ENCODE measurements around the gene SPA17.
A peak's percentile ranks its signal among the peaks of the same experiment; 100 is the strongest.

Gene SPA17

DNA sequence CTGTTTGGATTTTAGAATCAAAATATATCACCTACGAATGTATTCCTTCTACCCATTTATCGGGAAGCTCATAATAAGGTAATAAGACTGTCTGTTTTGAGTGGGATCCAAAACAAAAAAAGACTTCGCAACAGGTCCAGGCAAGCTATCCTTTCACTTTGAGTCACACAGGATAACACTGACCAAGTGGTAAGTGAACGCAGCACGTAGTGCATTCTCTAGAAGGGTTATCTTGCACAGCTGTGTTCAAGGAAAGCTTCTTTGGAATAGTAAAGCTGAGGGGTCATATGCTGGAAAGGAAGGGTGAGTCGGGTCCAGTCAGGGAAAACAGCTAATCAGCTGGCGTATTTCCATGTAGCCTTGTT lies 43.7 kb downstream of the SPA17 start:
- no peak for DNase-seq (ENCODE audit: low read depth)
- no peak overlapping the region for H3K4me3 ChIP-seq (ENCODE audit: low read depth, low read length)
- TF ChIP-seq POLR2A (IDR thresholded peaks at IDR 0.05; ENCODE audit: extremely low read depth, insufficient read length), result no peak
- TF ChIP-seq MYC (IDR thresholded peaks at IDR 0.05; ENCODE audit: low read depth, low read length), result no peak
- TF ChIP-seq, protein P1, sequence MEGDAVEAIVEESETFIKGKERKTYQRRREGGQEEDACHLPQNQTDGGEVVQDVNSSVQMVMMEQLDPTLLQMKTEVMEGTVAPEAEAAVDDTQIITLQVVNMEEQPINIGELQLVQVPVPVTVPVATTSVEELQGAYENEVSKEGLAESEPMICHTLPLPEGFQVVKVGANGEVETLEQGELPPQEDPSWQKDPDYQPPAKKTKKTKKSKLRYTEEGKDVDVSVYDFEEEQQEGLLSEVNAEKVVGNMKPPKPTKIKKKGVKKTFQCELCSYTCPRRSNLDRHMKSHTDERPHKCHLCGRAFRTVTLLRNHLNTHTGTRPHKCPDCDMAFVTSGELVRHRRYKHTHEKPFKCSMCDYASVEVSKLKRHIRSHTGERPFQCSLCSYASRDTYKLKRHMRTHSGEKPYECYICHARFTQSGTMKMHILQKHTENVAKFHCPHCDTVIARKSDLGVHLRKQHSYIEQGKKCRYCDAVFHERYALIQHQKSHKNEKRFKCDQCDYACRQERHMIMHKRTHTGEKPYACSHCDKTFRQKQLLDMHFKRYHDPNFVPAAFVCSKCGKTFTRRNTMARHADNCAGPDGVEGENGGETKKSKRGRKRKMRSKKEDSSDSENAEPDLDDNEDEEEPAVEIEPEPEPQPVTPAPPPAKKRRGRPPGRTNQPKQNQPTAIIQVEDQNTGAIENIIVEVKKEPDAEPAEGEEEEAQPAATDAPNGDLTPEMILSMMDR (IDR thresholded peaks at IDR 0.05; ENCODE audit: low read depth, low read length), result no peak
- TF ChIP-seq, protein P2, sequence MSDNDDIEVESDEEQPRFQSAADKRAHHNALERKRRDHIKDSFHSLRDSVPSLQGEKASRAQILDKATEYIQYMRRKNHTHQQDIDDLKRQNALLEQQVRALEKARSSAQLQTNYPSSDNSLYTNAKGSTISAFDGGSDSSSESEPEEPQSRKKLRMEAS (IDR thresholded peaks at IDR 0.05; ENCODE audit: low read depth, low read length), result no peak

DNA sequence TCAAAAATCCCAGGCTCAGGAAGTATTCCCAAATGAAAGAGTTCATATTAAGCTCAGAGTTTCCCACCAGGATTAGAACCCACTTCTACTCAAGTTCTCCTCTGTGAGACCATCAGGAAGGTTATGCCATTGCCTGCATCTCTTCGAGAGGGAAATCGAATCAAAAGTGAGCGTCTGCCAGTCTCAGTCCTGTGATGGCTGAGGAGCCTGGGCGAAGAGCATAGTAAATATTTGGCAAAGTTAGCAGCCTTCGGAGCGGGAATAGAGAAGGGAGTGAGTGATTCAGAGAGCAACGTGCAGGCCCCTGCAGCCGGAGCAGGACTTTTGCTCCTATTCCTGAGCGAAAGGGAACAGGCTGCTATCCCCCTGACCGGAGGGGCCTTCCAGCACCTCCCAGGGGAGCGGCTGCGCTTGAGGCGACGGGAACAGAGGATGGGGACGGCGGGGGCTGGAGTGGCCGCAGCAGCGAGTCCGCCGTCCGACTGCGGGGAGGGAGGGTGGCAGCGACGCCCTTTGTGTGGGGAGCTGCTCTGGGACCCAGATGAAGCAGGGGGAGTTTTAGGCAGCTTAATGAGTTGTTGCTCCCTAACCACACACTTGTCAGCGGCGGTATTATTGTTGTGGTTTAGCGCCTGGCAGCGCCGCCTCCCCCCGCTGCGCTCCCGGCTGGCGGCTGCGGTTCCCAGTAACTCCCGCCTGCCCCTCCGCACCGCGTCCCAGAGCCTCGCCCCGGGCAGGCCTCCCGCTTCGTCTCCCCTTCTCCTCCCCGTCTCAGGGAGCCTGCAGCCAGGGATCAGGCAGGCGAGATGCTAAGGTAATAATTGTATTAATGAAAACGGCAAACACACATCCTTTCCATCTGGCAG lies 44.3 kb downstream of the SPA17 start:
- H3K4me3 ChIP-seq (ENCODE audit: low read depth, low read length), result no peak overlapping the region
- DNase-seq (ENCODE audit: low read depth), result peak; percentile 72
- no peak for TF ChIP-seq MYC (IDR thresholded peaks at IDR 0.05; ENCODE audit: low read depth, low read length)
- TF ChIP-seq, protein P1 (IDR thresholded peaks at IDR 0.05; ENCODE audit: low read depth, low read length), result no peak
- TF ChIP-seq POLR2A (IDR thresholded peaks at IDR 0.05; ENCODE audit: extremely low read depth, insufficient read length), result no peak
- TF ChIP-seq, protein P2 (IDR thresholded peaks at IDR 0.05; ENCODE audit: low read depth, low read length), result no peak

DNA sequence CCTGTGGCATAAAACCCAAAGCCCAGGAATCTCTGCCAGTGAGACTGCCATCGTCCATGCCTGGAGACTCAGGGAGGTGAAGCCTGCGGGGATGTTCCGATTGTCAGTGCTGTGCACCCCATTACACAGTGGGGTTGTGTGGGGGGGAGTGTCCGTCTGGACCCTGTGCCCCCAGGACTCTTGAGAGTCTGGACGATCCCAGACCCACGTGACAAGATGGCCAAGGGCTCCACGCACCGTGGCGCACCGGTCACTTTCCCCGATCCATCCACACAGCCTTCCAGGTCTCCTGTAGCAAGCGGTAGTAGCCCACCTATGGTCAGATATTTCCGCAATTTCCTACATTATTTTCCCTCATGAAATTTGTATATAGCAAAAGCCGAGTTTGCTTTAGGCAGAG lies 45.1 kb downstream of the SPA17 start:
- DNase-seq (ENCODE audit: low read depth), result no peak
- H3K4me3 ChIP-seq (ENCODE audit: low read depth, low read length), result no peak overlapping the region
- TF ChIP-seq MYC (IDR thresholded peaks at IDR 0.05; ENCODE audit: low read depth, low read length) (no peak), POLR2A (IDR thresholded peaks at IDR 0.05; ENCODE audit: extremely low read depth, insufficient read length) (no peak)
- TF ChIP-seq, protein P1 (IDR thresholded peaks at IDR 0.05; ENCODE audit: low read depth, low read length), result no peak
- TF ChIP-seq, protein P2 (IDR thresholded peaks at IDR 0.05; ENCODE audit: low read depth, low read length), result no peak

- no peak for DNase-seq (ENCODE audit: low read depth)
- TF ChIP-seq, protein P1 (IDR thresholded peaks at IDR 0.05; ENCODE audit: low read depth, low read length), result no peak
- TF ChIP-seq MYC (IDR thresholded peaks at IDR 0.05; ENCODE audit: low read depth, low read length) (no peak), POLR2A (IDR thresholded peaks at IDR 0.05; ENCODE audit: extremely low read depth, insufficient read length) (no peak)
- TF ChIP-seq, protein P2 (IDR thresholded peaks at IDR 0.05; ENCODE audit: low read depth, low read length), result no peak
- no peak overlapping the region for H3K4me3 ChIP-seq (ENCODE audit: low read depth, low read length)
Observed at GRCh38 chr11:124719534-124719933, 45.8 kb downstream of the SPA17 start.

DNA sequence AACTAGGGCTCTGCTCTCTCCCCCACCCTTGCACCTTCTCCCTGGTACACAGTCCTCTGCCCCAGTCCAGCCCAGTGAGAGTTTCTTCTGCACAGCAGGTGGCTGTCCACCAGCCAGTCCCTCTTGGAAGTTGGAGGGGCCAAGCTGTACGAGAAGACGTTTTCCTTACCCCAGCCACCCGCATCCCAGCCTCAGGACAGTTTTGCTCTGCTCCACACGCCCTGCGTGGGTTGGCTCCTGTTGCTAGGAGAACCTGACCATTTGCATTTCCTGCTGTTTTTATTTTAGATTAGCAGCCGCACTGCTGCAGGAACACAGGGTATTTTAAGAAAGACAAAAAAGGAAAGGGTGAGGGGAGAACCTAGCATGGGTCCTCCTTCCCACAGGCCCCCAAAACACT lies 48.5 kb downstream of the SPA17 start:
- no peak for TF ChIP-seq POLR2A (IDR thresholded peaks at IDR 0.05; ENCODE audit: extremely low read depth, insufficient read length)
- TF ChIP-seq, protein P1 (IDR thresholded peaks at IDR 0.05; ENCODE audit: low read depth, low read length), result no peak
- TF ChIP-seq, protein P2 (IDR thresholded peaks at IDR 0.05; ENCODE audit: low read depth, low read length), result no peak
- no peak for TF ChIP-seq MYC (IDR thresholded peaks at IDR 0.05; ENCODE audit: low read depth, low read length)
- DNase-seq (ENCODE audit: low read depth), result no peak
- H3K4me3 ChIP-seq (ENCODE audit: low read depth, low read length), result no peak overlapping the region
